Smooth muscle cell of the brain vasculature (primary cell): ENCODE data around the gene TVP23A.
A peak's percentile ranks its signal among the peaks of the same experiment; 100 is the strongest.
"Not testable (repeated sequence)": the region's sequence is repeated elsewhere in the genome, so short reads cannot be mapped to it uniquely, and the experiment has no call there.

Experiments
- DNase-seq: peaks from one replicate; pipeline ENCODE4 v3.0.0-alpha.2; 2012; ENCODE audit warnings: low read depth, low spot score

TVP23A gene

DNA sequence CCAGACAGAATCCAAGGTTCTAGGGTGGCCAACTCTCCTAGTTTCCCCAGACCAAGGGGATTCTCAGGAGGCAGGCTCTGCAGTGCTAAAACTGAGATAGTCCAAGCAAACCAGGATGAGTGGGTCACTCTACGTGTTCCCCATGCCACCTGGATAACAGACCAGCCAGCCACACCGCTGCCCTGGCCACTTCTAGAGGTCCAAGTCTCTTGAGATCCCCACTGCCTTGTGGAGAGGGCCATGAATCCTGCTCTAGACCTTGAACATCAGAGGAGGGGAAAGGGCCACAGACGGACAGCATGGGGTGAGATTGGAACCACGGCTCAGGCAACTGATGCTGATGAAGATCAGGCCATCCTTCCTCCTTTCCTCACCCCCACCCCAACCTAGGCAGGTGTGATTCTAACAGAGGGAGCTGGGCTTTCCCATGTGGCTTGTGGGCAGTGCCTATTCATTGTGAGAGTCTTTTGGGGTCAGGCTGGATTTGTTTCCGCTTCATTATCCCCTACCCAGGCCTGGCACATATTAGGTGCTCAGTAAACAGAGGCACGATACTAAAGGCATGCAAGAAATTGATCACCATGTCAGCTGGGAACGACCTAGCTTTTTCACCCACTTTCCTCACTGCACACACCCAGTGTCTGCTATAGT, 16.8 kb upstream of the TVP23A start:
- no peak for DNase-seq

DNA sequence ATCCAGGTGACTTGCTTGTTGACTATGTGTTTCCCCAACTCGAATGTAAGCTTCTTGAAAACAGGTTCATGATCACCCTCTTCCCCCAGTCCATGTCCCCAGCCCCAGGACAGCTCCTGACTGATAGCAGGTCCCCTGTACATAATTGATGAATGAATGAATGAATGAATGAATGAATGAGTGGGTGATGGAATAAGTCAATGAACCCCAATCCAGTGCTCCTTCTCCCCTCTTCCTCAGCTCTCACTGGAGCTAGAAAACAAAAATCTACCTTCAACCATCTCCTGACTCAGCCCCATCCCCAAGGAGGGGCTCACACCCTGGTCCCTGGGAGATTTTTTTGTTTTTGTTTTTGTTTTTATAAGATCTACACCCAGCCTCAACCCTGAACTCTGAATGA, 16.2 kb upstream of the TVP23A start:
- no peak for DNase-seq

DNA sequence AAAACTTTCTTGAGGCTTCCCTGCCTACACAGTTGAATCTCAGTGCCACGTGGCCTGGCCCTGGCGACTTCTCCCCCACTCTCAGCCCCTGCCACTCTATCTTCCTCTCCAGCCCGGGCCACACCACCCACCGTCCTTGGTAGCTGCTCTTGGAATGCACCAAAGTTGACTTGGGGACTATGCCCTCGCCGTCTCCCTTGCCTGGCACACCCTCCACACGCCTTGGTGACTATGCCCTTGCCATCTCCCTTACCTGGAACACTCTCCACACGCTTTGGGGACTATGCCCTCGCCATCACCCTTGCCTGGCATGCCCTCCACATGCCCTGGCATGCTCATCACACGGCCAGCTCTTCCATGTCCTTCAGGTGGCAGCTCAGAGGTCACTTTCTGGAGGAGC, 15.5 kb upstream of the TVP23A start:
- DNase-seq: no peak

DNA sequence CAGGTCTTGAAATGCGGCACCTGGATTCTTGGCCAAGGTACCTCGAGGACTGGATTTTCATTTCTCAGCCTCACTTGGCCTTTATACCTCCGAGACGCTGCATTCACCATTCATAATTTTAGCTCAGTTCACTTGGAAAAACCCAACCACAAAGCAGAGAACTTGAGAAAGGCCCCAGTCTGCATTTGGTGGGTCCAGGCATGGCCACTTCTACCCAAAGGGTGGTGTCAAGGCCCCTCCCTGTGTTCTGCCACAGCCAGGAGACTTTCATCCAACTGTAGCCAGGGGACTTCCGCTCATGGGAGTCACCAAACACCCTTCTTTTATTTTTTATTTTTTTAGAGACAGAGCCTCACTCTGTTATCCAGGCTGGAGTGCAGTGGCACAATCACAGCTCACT, 14.7 kb upstream of the TVP23A start:
- DNase-seq: no peak

DNA sequence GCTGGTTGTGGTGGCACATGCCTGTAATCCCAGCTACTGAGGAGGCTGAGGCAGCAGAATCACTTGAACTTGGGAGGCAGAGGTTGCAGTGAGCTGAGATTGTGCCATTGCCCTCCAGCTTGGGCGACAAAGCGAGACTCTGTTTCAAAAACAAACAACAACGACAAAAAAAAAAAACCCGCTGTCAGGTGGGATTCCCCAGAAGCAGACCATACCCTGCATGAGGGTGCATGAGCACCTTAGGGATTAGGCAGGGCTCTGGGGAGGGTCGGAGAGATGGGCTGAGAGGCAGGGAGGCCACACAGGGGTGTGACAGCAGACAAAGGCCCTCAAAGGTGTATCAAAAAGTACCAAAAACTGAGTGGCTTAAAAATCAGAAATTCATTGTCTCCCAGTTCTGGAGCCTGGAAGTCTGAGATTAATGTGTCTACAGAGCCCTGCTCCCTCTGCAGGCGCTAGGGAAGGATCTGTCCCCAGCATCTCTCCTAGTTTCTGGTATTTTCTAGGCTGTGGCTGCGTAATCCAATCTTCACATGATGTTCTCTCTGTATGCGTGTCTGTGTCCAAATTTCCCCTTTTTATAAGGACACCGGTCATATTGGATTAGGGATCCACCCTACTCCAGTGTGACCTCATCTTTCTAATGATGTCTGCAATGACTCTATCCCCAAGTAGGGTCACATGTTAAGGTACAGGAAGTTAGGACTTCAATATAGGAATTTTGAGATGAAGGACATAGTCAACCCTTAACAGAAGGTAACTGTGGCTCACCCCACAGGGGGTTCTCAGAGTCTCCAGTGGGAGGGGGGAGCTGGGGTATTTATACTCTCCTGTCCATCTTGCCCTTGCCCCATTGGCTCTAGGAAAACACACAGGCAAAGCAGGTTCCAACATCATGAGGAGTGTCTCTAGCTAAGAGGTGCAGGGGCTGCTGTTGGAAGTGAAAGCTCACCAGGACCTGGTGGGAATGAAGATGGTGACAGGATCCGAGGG, 13.6 kb upstream of the TVP23A start:
- DNase-seq: no peak

DNA sequence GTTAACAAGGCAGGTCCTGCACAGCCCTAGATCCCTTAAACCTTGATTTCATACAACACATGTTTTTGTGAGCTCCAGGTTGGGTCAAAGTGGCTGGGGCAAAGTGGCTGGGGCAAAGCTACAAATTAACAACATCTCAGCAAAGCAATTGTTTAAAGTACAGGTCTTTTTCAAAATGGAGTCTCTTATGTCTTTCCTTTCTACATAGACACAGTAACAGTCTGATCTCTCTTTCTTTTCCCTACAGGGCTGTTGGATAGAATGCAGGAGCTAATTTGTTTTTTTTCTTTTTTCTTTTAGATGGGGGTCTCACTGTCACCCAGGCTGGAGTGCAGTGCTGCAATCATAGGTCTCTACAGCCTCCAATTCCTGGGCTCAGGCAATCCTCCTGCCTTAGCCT, 11.6 kb upstream of the TVP23A start:
- not testable (repeated sequence) for DNase-seq

DNA sequence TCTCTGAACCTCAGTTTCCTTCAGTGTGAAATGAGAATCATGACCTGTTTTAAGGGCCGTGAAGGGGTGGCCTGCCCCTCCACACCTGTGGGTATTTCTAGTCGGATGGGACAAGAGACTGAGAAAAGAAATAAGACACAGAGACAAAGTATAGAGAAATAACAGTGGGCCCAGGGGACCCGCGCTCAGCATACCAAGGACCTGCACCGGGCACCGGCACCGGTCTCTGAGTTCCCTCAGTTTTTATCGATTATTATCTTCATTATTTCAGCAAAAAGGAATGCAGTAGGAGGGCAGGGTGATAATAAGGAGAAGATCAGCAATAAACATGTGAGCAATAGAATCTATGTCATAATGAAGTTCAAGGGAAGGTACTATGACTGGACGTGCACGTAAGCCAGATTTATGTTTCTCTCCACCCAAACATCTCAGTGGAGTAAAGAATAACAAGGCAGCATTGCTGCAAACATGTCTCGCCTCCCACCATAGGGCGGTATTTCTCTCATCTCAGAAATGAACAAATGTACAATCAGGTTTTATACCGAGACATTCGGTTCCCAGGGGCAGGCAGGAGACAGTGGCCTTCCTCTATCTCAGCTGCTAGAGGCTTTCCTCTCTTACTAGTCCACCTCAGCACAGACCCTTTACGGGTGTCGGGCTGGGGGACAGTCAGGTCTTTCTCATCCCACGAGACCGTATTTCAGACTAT, 10.9 kb upstream of the TVP23A start:
- DNase-seq: not testable (repeated sequence)

DNA sequence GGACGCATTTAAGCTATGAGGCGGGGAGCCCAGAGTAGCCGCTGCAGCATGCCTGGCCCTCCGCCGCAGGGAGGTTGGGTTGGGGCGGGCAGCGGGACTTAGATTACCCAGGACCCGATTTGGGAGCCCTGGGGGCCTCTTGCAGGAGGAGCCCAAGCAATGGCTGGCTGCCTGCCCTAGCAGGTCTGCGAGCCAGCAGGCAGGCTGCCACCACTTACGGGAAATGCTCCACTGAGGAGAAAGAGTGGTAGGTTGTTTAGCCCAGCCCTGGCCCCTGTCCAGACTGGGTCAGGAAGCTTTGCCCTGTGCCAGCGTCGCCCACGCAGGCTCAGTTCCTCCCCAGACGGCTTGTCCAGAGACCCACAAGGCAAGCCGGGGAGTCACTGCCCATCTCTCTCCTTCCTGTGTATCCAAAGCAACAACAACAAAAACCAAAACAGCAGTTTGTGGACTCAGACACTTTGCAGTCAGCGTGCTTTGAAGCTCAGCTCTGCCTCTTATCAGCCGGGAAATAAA, 10.3 kb upstream of the TVP23A start:
- no peak for DNase-seq

DNA sequence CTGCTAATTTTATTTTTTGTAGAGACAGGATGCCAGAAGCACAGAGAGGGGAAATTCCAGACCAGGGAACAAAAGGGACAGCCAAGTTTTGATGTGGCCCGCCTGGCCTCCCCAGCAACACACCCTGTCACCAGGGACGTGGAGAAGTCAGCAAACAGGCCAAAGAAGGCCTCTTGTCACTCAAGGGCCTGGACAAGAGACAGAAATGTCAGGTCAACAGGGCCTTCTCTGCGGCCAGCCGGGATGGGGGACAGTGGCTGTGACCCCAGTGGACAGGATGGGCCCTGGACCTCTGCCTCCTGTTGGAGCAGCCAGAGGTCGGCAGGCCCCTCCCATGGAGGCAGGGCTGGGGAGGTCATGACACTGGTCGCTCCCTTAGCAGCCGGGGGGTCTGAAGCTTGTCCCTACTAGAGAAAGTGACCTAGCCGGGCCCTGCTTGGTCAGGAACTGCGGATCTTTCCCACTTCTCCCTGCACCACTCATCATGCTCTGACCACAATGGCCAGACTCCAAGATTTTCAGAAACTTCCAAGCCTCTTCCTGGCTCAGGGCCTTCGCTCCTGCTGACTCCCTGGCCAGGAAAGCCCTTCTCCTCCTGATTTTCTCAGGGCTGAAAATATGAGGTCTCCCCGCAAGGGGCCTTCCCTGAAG, 9.2 kb upstream of the TVP23A start:
- peak; percentile 36 for DNase-seq

DNA sequence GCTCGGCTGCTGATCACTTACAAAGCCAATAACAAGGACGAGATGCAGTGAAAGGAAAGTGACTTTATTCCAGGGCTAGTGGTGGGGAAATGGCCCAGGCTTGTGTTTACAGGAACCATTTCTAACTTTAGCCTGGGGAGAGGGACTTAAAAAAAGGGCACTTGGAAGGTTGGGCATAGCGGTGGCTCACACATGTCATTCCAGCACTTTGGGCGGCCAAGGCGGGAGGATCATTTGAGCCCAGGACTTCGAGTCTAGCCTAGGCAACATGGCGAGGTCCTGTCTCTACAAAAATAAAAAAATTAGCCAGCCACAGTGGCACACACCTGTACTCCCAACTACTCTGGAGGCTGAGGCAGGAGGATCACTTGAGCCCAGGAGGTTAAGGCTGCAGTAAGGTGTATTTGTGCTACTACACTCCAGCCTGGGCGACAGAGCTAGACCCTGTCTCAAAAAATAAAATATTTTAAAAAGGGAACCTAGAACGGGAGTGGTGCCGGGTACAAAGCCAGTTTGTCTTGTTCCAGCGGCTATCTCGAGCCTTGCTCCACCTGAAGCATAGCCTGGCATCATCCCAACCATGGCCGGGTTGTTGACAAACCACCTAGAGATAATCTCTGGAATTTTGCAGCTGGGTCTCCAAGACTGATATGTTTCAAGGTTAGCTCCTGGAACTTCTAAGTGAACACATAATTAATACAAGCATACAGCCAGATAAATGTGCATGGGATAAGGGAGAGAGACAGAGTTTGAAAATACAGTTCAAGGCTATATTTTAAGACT, 5.7 kb upstream of the TVP23A start:
- no peak for DNase-seq

DNA sequence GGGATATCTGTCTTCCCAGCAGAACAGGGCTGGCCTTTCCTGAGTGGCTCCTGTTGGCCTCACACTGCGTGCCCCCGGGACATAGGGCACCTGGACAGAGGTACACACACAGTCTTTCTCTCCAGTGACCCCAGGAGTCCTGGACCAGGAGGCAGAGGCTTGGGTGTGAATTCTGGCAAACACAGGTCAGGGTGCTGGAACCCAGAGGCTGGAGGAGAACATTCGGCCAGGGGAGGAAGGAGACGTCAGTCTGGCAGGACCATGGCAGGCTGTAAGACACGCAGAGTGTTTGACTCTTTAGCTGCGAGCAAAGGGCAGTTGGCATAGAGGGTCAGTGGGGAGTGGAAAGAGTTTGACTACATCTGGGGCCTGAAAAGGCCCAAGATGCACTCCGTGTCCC, 4.1 kb upstream of the TVP23A start:
- DNase-seq: no peak

DNA sequence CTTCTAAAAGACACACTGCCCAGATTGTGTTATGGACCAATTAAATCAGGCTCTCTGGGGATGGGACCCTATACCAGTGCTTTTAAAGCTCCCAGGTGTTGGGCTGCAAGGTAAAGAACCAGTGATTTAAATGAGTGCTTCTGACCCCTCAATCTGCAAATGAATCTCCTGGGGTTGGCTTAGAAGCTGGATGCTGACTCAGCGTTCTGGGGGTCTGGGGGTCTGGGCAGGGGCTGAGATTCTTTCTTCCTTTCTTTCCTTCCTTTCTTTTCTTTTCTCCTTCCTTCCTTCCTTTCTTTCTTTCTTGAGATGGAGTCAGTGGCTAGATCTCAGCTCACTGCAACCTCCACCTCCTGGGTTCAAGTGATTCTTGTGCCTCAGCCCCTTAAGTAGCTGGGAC, 2.0 kb upstream of the TVP23A start:
- DNase-seq: no peak

DNA sequence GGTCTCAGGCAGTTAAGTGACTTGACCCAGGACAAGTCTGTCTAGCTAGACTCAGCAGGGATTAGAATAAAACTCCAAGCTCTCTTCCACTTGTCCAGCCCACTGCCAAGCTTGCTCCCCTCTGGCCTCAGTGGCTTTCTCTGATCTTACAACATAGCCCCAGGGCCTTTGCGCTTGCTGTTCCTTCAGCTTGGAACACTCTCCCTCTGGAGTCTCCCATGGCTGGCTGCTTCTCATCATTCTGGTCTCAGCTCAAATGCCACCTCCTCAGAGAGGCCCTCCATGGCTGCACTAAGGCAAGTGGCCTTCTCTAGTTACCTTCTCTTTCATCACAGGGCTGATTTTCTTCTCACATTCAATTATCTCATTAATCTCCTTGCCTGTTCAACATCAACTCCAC, 1.1 kb downstream of the TVP23A start:
- DNase-seq: no peak

DNA sequence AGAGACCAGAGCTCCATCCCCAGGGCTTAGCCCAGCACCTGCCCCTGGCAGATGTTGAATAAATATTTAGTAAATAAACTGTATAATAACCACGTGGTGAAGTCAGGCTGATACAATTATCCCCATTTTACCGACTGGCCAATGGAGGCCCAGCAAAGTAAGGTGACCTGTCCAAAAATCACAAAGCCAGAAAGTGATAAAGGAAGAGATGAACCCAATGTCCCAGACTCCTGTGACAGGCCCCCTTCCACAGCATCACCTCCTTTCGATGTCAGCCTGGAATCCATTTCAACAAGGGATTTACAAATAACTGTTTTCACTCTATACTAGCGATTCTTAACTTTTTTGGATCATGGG, 5.5 kb downstream of the TVP23A start:
- no peak for DNase-seq

DNA sequence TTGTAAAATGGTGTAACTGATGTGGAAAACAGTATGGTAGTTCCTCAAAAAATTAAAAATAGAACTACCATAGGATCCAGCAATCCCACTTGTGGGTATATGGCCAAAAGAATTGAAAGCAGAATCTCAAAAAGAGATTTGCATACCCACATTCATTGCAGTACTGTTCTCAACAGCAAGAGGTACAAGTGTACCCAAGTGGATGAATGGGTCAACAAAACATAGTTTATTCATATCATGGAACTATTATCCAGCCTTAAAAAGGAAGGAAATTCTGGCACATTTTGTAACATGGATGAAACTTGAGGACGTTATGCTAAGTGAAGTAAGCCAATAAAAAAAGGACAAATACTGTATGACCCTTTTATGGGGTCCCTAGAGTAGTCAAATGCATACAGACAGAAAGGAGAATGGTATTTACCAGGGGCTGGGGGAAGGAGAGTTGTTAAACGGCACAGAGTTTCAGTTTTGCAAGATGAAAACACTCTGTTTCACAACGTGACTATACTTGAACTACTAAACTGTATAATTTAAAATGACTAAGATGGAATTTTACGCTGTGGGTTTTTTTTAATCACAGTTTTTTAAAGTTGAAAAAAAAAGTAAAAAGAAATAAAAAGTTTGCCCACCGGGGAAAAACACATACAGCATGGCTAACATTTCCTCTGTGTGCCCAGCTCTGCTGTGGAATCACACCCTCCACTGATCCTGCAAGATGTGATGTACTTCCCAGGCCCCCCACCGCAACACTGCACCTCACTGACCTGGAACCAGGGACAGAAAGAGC, 6.1 kb downstream of the TVP23A start:
- DNase-seq: no peak

DNA sequence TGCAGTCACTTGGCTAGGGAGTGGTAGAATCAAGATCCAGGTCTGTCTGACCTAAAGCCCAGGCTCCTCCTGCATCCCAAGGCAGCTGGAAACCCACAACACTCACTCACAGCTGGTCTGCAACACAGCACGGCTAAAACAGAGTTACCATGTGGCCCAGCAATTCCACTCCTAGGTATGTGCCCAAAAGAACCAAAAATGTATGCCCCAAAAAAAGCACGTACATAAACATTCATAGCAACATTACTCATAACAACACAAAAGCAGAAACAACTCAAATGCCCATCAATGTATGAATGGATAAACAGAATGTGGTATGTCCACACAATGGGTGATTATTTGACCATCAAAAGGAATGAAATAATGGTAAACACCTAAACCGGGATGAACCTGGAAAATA, 8.9 kb downstream of the TVP23A start:
- no peak for DNase-seq

DNA sequence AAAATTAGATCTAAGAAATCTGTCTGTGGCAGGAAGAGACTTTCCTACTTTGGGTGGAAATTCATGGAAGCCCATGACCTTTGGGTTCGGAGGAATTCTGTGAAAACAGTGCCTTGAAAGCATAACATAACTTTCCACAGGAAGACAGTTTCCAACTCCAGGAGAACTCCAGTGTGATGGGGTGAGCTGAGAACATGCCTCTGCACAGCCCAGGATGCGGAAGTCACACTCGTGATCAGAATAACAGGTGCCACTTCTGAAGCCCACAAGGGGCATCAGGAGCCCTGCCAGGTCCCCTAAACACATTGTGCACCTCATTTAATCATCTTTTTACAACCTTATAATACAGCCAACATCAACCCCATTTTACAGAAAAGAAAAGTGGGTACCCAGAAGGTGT, 9.7 kb downstream of the TVP23A start:
- DNase-seq: no peak

DNA sequence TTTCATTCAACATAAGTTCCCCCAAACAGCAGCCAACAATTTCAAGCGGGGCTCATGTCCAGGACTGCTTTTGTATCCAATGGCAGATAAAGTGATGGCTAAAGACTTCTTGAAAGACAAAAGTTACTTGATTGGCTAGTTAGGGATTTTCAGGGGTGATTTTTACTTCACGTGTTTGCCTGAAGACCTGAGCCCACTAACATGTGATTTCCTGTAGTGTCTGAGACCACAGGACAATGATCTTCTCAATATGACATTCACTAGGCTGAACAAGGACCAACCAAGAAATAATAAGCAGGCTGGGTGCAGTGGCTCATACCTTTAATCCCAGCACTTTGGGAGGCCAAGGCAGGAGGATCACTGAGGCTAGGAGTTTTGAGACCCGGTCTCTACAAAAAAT, 10.4 kb downstream of the TVP23A start:
- DNase-seq: no peak

DNA sequence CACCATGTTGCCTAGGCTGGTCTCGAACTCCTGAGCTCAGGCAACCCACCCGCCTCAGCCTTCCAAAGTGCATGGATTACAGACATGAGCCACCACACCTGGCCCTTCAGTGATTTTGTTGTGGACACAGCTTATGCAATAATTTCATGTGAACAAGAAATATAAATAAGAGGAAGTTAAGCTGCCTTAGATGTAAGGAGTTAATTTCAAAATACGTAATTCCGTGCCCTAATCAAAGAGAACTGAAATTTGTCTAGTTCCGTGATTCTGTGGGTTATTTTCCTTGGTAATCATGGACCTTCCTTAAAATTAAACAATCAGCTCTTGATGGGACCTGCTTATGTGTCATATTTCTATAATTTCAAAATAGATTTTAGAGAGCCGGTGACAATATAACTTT, 11.9 kb downstream of the TVP23A start:
- DNase-seq: no peak

DNA sequence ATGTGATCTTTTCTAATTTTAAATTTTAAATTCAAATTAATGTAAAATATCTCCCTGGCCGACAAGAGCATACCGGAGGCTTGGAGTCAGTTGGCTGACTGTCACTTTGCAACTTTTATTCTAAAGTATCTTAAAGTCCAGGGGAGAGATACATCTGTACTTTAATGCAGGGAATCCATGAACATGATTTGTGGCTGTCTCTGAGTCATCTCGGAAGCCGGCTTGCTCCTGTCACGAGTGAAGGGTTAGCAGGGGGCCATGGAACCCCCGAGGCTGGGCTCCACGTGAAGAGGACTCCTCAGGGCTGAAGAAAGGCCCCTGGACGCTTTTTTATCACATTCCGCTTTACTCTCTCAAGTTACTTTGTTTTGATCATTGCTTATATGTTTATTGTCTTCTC, 13.3 kb downstream of the TVP23A start:
- DNase-seq: no peak
